Left lung (tissue), 14 donors: Measurements from ENCODE around the gene RNF126. TPM values are rescaled to one million over a fixed set of nuclear protein-coding genes. Genes with fewer than 3 reads are reported as not detected.

Experiments
- ATAC-seq: fragments of 200-7000 bp; cut with Tn5 transposase; one replicate; pipeline ENCODE4 v1.9.1; 2020; ENCODE audit warnings: moderate library complexity
- DNase-seq, 4 donors: peaks; one replicate each; pipeline ENCODE4 v3.0.0-alpha.2; 2013 to 2020
- H3K27ac ChIP-seq, 2 donors: fragments of 200-600 bp; sonication (generic) in 1 of 2; one replicate each; pipeline versions ENCODE4 v1.5.0 to v1.8.0; 2020 to 2021
- H3K27me3 ChIP-seq, 2 donors: fragments of 200-600 bp; sonication (generic) in 1 of 2; one replicate each; pipeline versions ENCODE4 v1.5.0 to v1.8.0; 2020 to 2021
- H3K36me3 ChIP-seq, 2 donors: fragments of 200-600 bp; sonication (generic) in 1 of 2; one replicate each; pipeline versions ENCODE4 v1.5.0 to v1.8.0; 2020 to 2021
- H3K4me1 ChIP-seq, 2 donors: fragments of 200-600 bp; one replicate each; pipeline ENCODE4 v1.8.0; 2021
- H3K4me3 ChIP-seq, 2 donors: fragments of 200-600 bp; sonication (generic) in 1 of 2; one replicate each; pipeline versions ENCODE4 v1.5.0 to v1.8.0; 2020 to 2021; ENCODE audit warnings: mild to moderate bottlenecking in 1 of 2
- H3K9me3 ChIP-seq, 2 donors: fragments of 200-600 bp; sonication (generic) in 1 of 2; one replicate each; pipeline versions ENCODE4 v1.5.0 to v1.8.0; 2020 to 2021
- CTCF ChIP-seq, 2 donors: fragments of 200-600 bp; sonication (generic) in 1 of 2; IDR thresholded peaks; one replicate each; pipeline versions ENCODE4 v1.5.0 to v1.8.0; 2021; ENCODE audit warnings: antibody characterized with exemption in 2 of 2
- intact Hi-C, 2 donors: fragments of 100-400 bp; cut with DNase I; formaldehyde crosslinking; loops; one replicate each; pipeline versions ENCODE4 v1.11.2 to v1.14.2; 2022
- long read RNA-seq, 12 donors: library from polyadenylated mRNA in 2 of 12; unstranded in 2 of 12; transcript quantifications; one replicate each; pipeline ENCODE4 v2.0.0 and lab custom pipeline, GENCODE V29; 2019 to 2026
- polyA plus RNA-seq, 6 donors: library from polyadenylated mRNA; unstranded; fragments of 120-200 nt; gene quantifications; one replicate each; pipeline ENCODE4 v1.2.1, GENCODE V29; 2013; ENCODE audit not compliant: insufficient read length in 6 of 6
- total RNA-seq, 2 donors: library from RNA; stranded (reverse); fragmentation: NEBNext Ultra II Directional; extraction: Animal tissue kit (Norgen Biotek cat#: 25700); gene quantifications; one replicate each; pipeline ENCODE4 v1.2.1, GENCODE V29; 2021
- donor health status: DM: no; HTN: yes; CAD: no.
- donor health status: DM: no; HTN: no; CAD: no.

The RNF126 gene
- total RNA-seq, result 10 to 100 TPM; 24.3 to 34.0 TPM
- 10 to 100 TPM; 15.4 to 27.2 (median 21.1) TPM for polyA plus RNA-seq
- long read RNA-seq, donor 1, transcript RNF126-201 (9 exons, 1,694 nt), result major isoform, 17 of 24 reads
- long read RNA-seq, donor 1, partial matches to known transcripts, result 0 of 24 reads
- long read RNA-seq, donor 1, other reads (novel, unspliced or antisense), result 0 of 24 reads
- long read RNA-seq, donor 2, transcript RNF126-201 (9 exons, 1,694 nt), result major isoform, 11 of 12 reads
- long read RNA-seq, donor 2, partial matches to known transcripts, result 0 of 12 reads
- long read RNA-seq, donor 2, other reads (novel, unspliced or antisense), result 0 of 12 reads
- long read RNA-seq, donor 3, transcript RNF126-201 (9 exons, 1,694 nt), result major isoform, 15 of 17 reads
- long read RNA-seq, donor 3, partial matches to known transcripts, result 0 of 17 reads
- long read RNA-seq, donor 3, other reads (novel, unspliced or antisense), result 0 of 17 reads
- long read RNA-seq, donor 4, transcript RNF126-201 (9 exons, 1,694 nt), result major isoform, 10 of 15 reads
- long read RNA-seq, donor 4, partial matches to known transcripts, result 1 of 15 reads
- long read RNA-seq, donor 4, other reads (novel, unspliced or antisense), result 1 of 15 reads
- long read RNA-seq, donor 5, transcript RNF126-201 (9 exons, 1,694 nt), result major isoform, 7 of 13 reads
- long read RNA-seq, donor 5, partial matches to known transcripts, result 0 of 13 reads
- long read RNA-seq, donor 5, other reads (novel, unspliced or antisense), result 0 of 13 reads
- long read RNA-seq, donor 6, partial matches to known transcripts, result 0 of 6 reads
- long read RNA-seq, donor 6, other reads (novel, unspliced or antisense), result 0 of 6 reads
- long read RNA-seq, donor 7, partial matches to known transcripts, result 0 of 4 reads
- long read RNA-seq, donor 7, other reads (novel, unspliced or antisense), result 0 of 4 reads
- long read RNA-seq, donor 8, transcript RNF126-201 (9 exons, 1,694 nt), result major isoform, 8 of 13 reads
- long read RNA-seq, donor 8, partial matches to known transcripts, result 0 of 13 reads
- long read RNA-seq, donor 8, other reads (novel, unspliced or antisense), result 0 of 13 reads
- long read RNA-seq, donor 9, result 0 reads
- long read RNA-seq, donor 10, transcript RNF126-201 (9 exons, 1,694 nt), result major isoform, 28 of 41 reads
- long read RNA-seq, donor 10, partial matches to known transcripts, result 0 of 41 reads
- long read RNA-seq, donor 10, other reads (novel, unspliced or antisense), result 7 of 41 reads
- long read RNA-seq, donor 11, result 0 reads
- long read RNA-seq, donor 12, transcript RNF126-201 (9 exons, 1,694 nt), result major isoform, 12 of 20 reads
- long read RNA-seq, donor 12, partial matches to known transcripts, result 7 of 20 reads
- long read RNA-seq, donor 12, other reads (novel, unspliced or antisense), result 0 of 20 reads

- H3K4me3 ChIP-seq, result peak within 1 kb of the TSS; percentile 97 to 99
- no peaks in the 10 kb centered on the region for H3K9me3 ChIP-seq
- intact Hi-C loops, result loop anchor here in 1 of 2 donors (10.0 kb wide), 1 partner anchor 72 kb away; no protein-coding TSS in a partner anchor
- ATAC-seq (peak; percentile 87), DNase-seq (peak; percentile 83 to 97 (median 90))
- H3K36me3 ChIP-seq, result peaks cover 0 to 9% of the 10 kb centered on the region in 2 donors
- peaks cover 34 to 69% of the 10 kb centered on the region in 2 donors for H3K4me1 ChIP-seq
- H3K27ac ChIP-seq, result peak within 1 kb of the TSS; percentile 91 to 92
- H3K27me3 ChIP-seq, result no peaks in the 10 kb centered on the region
- TF ChIP-seq CTCF (IDR thresholded peaks at IDR 0.05), result no peak
Measured at GRCh38 chr19:662962-663681, at the start of gene RNF126. Gene RNF126 (minus strand): TSS chr19:663214. CDS start chr19:663121, 93 bp downstream.

- no peak for ATAC-seq
- no peak for DNase-seq
- no peak for TF ChIP-seq CTCF (IDR thresholded peaks at IDR 0.05)
- intact Hi-C loops, result no loop called here
- H3K36me3 ChIP-seq, result no peaks in the 10 kb centered on the region
- H3K9me3 ChIP-seq, result no peaks in the 10 kb centered on the region
- peaks cover 3 to 15% of the 10 kb centered on the region in 2 donors for H3K4me1 ChIP-seq
- no peak overlapping the region for H3K4me3 ChIP-seq
- peaks cover 7 to 29% of the 10 kb centered on the region in 2 donors for H3K27me3 ChIP-seq
- no peak overlapping the region for H3K27ac ChIP-seq
Measured at GRCh38 chr19:711254-711653, 48.2 kb upstream of the RNF126 start.

GRCh38 chr19:710767-711166, 47.8 kb upstream of the RNF126 start:
- Histone ChIP-seq H3K4me3 (peak overlapping the region in 1 of 2 donors; percentile 47), H3K4me1 (peaks cover 3 to 15% of the 10 kb centered on the region in 2 donors), H3K27ac (no peak overlapping the region), H3K27me3 (peaks cover 7 to 29% of the 10 kb centered on the region in 2 donors), H3K36me3 (no peaks in the 10 kb centered on the region), H3K9me3 (no peaks in the 10 kb centered on the region)
- intact Hi-C loops, result no loop called here
- ATAC-seq (no peak), DNase-seq (no peak)
- TF ChIP-seq CTCF (IDR thresholded peaks at IDR 0.05), result no peak

- peak overlapping the region; percentile 63 to 67 for H3K27ac ChIP-seq
- DNase-seq, result no peak
- H3K9me3 ChIP-seq, result no peaks in the 10 kb centered on the region
- peaks cover 3 to 15% of the 10 kb centered on the region in 2 donors for H3K4me1 ChIP-seq
- TF ChIP-seq CTCF (IDR thresholded peaks at IDR 0.05), result no peak
- peaks cover 7 to 29% of the 10 kb centered on the region in 2 donors for H3K27me3 ChIP-seq
- H3K4me3 ChIP-seq, result peak overlapping the region; percentile 40 to 47
- peak; percentile 22 for ATAC-seq
- no peaks in the 10 kb centered on the region for H3K36me3 ChIP-seq
- intact Hi-C loops, result no loop called here
Measured at GRCh38 chr19:709965-710571, 47.1 kb upstream of the RNF126 start.
